NB4 (cell line): ENCODE results near the gene TMEM94.

Experiments
- CTCF ChIP-seq: IDR thresholded peaks from one replicate; pipeline ENCODE4 v1.5.1; 2012; ENCODE audit warnings: low read depth, low read length
- MAX ChIP-seq: IDR thresholded peaks from 2 replicates; pipeline ENCODE4 v1.6.1; 2011; ENCODE audit warnings: low read depth, low read length
- POLR2A ChIP-seq: IDR thresholded peaks from 2 replicates; pipeline ENCODE4 v1.6.1; 2011; ENCODE audit warnings: mild to moderate bottlenecking; ENCODE audit not compliant: insufficient read length; ENCODE audit errors: extremely low read depth

- no peak for TF ChIP-seq CTCF
- no peak for TF ChIP-seq POLR2A
- TF ChIP-seq MAX, result no peak
Measured at GRCh38 chr17:75456039-75456416, 407 bp upstream of the TMEM94 start.
